HG03135 (cell line): ENCODE data around the gene TAS2R3.
"Not testable (repeated sequence)": the region's sequence is repeated elsewhere in the genome, so short reads cannot be mapped to it uniquely, and the experiment has no call there.

Experiments used
- ATAC-seq: cut with Tn5 transposase; IDR thresholded peaks from one replicate; pipeline ENCODE4 v1.9.1; 2021; ENCODE audit warnings: mild to moderate bottlenecking, moderate library complexity; ENCODE audit not compliant: unreplicated experiment

TAS2R3 gene, protein sequence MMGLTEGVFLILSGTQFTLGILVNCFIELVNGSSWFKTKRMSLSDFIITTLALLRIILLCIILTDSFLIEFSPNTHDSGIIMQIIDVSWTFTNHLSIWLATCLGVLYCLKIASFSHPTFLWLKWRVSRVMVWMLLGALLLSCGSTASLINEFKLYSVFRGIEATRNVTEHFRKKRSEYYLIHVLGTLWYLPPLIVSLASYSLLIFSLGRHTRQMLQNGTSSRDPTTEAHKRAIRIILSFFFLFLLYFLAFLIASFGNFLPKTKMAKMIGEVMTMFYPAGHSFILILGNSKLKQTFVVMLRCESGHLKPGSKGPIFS

DNA sequence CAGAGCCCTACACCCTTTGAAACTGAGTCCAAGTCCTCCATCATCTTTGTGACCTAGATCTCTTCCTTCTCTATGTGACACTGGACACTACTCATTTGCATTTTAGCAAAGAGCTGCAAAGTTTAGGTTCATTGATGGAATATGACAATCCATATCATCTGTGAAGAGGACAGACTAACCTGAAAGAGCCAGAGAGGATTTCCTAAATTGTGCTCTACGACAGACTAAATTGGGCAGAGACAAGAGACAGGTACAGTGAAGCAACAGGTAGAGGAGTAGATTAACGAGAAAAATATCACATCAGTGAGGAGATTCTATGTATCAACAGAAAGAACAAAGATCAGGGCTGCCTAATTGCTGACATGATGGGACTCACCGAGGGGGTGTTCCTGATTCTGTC, at the start of gene TAS2R3:
TSS of gene TAS2R3 (plus strand) at position 301 of the 400 bp plus-strand sequence. CDS start at position 363, 62 bp downstream.
- no peak for ATAC-seq

DNA sequence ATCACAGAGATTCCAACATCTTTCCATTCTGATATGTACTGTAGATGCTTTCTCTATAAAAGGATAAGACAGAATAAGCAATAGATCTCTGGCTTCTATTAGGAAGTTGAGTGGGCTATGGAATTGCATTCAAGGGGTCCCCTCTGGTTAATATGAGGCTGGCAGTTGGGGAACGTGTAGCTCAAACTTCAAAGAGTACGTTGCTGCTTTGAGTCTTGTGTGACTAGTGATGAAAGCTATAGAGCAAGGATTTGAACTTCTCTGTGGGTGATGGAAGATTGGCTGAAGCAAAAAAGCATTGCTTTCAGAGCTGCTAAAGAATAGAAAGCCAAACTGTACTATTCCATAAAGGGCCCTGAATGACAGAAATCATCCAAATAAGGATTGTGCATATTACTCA, 49.3 kb upstream of the TAS2R3 start:
- no peak for ATAC-seq

GRCh38 chr7:141715018-141715417, 48.9 kb upstream of the TAS2R3 start:
- ATAC-seq = no peak

GRCh38 chr7:141715794-141716689, 47.9 kb upstream of the TAS2R3 start:
- ATAC-seq = no peak

DNA sequence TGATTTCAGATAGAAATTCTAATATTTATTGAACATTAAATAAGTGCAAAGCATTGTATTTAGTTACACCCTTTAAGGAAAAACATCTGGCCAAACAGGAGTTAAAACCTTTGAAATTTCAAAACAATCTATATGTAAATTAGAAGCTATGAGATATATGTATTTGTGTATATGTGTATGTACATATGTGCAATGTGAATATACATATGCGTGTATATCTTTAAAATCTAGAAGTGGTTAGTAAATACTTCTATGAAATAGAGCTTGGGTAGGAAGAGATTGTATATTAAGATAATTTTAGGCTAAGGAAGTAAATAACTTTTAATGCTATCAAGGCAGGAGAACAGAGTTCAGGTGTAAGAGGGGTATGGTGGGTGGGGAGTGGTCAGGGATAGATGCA, 46.4 kb upstream of the TAS2R3 start:
- no peak for ATAC-seq

DNA sequence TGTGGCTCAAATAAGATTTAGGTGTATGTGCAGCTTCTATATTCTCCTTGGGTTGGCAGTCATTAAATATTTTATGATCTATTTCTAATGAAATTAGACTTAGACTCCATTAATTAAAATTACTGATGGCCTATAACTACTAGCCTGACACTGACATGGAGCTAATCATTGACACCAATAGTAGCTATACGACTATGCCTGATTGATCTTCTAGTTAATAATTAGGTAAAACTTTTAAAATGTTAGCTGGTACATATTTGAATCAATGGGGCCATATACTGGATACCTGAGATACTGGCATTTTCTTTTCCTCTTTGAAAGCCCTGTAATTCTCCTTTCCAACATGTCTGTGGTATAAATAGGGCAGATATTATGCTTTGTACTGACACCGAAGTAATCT, 41.4 kb upstream of the TAS2R3 start:
- no peak for ATAC-seq

GRCh38 chr7:141729020-141729419, 34.9 kb upstream of the TAS2R3 start:
- ATAC-seq = no peak

- ATAC-seq = no peak
Measured at GRCh38 chr7:141731476-141732149, 32.3 kb upstream of the TAS2R3 start.

- no peak for ATAC-seq
Measured at GRCh38 chr7:141737118-141737835, 26.6 kb upstream of the TAS2R3 start.

DNA sequence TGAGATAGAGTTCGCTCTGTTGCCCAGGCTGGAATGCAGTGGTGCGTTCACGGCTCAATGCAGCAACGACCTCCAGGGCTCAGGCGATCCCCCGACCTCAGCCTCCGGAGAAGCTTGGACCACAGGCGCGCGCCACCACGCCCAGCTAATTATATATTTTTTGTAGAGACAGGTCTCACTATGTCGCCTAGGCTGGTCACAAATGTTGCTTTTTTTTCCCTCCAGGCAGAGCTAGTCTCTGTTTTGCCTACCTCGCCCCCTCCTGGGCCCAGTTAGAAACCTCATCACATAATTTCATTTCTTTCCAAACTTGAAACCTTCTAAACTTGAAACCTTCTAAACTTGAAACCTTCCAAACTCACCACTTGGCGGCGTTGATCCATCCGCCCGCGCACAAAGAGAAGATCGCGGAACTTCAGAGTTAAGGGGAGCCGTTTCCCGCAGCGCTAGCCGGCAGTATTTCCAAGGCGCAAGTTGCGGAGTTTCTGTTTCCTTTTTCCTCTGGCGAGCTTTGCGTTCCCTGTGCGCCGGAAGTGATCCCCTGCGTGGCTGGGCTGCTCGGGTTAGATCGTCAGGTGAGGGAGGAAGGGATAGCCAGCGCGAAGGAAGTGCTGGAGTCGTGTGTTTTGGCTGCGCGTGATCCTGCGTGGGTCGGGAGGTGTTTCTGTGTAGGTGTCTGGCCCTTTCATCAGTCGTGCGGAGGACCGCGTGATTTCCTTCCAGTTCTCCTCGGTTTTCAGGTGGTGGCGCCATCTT, 25.9 kb upstream of the TAS2R3 start, which contains the start of gene SSBP1:
TSS of gene SSBP1 (plus strand) at position 523 of the 756 bp plus-strand sequence. CDS start 809 bp downstream, outside the sequence.
- peak; percentile 91 for ATAC-seq

DNA sequence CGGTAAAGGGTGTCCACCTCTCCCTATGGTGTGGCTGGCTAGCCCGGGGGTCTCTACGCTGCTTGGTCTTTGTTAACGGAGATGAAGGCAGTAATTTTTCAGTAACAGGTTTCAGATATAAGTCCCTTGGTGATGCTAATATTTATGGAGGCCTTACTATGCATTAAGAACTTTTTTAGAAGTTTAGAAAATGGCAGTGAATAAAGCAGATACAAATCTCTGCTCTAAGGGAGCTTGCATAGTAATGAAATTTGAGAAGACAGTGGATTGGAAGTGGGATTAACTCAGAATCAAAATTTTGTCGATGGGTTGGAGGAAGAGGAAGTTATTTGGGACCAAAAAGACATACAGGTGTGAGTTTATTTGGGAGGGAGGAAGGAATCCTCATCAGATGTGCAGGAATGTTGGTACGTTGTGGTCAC, 25.3 kb upstream of the TAS2R3 start:
- ATAC-seq = no peak

GRCh38 chr7:141739250-141739649, 24.6 kb upstream of the TAS2R3 start:
- no peak for ATAC-seq

DNA sequence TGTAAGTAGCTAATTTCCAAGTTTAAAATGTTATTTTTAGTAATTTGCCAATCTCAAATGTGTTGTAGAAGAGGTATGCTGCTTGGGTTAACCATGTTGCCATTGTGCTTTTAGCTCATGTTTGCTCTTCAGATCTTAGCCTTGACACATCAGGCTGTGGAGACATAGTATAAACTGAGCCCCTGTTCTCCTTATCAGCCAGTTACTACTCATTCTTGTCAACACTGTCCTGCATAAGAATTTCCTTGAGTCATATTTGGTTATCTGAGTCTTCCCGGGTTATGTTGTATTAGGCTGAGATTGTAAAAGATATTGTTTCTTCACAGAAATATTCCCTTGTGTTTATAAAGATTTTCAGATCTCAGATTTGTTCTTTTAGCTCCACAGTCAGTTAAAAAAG, 21.7 kb upstream of the TAS2R3 start:
- no peak for ATAC-seq

- no peak for ATAC-seq
Measured at GRCh38 chr7:141744131-141744530, 19.8 kb upstream of the TAS2R3 start.

DNA sequence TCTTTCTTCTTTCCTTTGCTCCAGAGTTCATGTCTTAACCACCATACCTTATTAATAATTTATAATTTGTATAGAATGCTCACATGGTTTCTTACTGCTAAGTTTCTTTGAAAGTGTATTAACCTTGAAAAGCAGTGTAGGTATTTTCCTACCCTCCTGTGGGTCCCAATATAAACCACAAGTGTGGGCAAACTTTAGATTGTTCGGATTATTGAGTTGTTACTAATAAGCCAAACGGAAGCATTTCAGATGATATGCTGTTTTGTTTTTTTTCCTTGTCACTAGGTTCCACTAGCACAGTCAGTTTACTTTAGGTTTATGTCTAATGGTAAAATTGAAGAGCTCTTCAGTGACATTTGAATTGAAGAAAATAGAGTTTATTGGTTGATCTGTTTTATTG, 15.5 kb upstream of the TAS2R3 start:
- ATAC-seq = no peak

GRCh38 chr7:141751904-141752303, 12.0 kb upstream of the TAS2R3 start:
- ATAC-seq = not testable (repeated sequence)

DNA sequence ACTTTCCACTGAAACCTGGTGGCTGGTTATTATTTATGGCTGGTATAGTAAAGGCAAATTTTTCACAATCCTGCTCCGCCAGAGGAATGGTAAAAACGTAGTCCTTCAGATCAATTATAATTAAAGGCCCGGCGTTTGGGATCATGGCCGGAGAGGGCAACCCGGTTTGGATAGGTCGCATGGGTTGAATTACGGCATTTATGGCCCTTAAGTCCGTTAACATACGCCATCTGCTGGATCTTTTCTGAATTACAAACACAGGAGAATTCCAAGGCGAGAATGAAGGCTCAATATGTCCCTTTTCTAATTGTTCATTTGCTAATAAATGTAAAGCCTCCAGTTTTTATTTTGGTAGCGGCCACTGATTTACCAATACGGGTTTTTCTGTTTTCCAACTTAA, 11.3 kb upstream of the TAS2R3 start:
- no peak for ATAC-seq

- ATAC-seq = no peak
Measured at GRCh38 chr7:141754939-141755338, 9.0 kb upstream of the TAS2R3 start.

GRCh38 chr7:141770083-141770583, 6.2 kb downstream of the TAS2R3 start:
- ATAC-seq = not testable (repeated sequence)

DNA sequence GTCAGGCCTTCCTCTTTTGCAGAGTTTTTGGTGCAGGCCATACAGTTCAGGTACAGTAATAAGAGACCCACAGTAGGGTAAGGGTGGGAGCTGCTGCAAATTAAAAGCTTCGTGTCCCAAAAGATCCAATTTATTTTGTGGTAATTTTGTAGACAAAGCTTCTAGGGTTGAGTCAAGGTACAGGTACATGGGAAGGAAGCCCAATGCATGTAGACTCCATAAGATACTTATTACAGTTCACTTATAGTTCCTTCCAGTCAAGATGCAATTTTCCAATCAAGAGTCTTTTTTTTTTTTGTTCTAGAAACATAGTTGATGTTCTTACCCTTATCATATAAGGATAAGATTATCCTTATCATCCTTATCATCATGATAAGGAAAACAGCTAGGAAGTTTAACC, 12.5 kb downstream of the TAS2R3 start, which contains the start of gene TAS2R4:
TSS of gene TAS2R4 (plus strand) at position 301 of the 400 bp plus-strand sequence. CDS start 1,815 bp downstream, outside the sequence.
- ATAC-seq = no peak
